DOHH2 (cell line): ENCODE results near the gene ERRFI1.

ENCODE experiments used
- H3F3A ChIP-seq: fragments of 200-600 bp; sonication (generic), shearing (Covaris generic); 2 replicates; pipeline ENCODE4 v1.6.0; 2016; ENCODE audit warnings: antibody characterized with exemption, mild to moderate bottlenecking; ENCODE audit not compliant: control insufficient read depth, insufficient read depth
- H3K27ac ChIP-seq: fragments of 200-600 bp; sonication (generic); 2 replicates; pipeline ENCODE4 v1.5.1; 2014; ENCODE audit warnings: low read depth, mild to moderate bottlenecking, low read length, moderate library complexity
- H3K27me3 ChIP-seq: fragments of 200-600 bp; sonication (generic); 2 replicates; pipeline ENCODE4 v1.6.1; 2014; ENCODE audit warnings: mild to moderate bottlenecking, low read length, mixed read lengths; ENCODE audit not compliant: control insufficient read depth
- H3K36me3 ChIP-seq: fragments of 200-600 bp; sonication (generic); 2 replicates; pipeline ENCODE4 v1.6.1; 2014; ENCODE audit warnings: mild to moderate bottlenecking, low read length, moderate library complexity, mixed read lengths; ENCODE audit not compliant: control insufficient read depth
- H3K4me1 ChIP-seq: fragments of 200-600 bp; sonication (generic); 2 replicates; pipeline ENCODE4 v1.6.1; 2014; ENCODE audit warnings: mild to moderate bottlenecking, low read length, mixed read lengths; ENCODE audit not compliant: control insufficient read depth
- H3K4me2 ChIP-seq: fragments of 200-600 bp; sonication (generic); 2 replicates; pipeline ENCODE4 v1.6.0; 2014; ENCODE audit warnings: mild to moderate bottlenecking, low read length, moderate library complexity
- H3K4me3 ChIP-seq: fragments of 200-600 bp; sonication (generic); 2 replicates; pipeline ENCODE4 v1.5.1; 2014; ENCODE audit warnings: mild to moderate bottlenecking, low read length, mixed read lengths
- H3K79me2 ChIP-seq: fragments of 200-600 bp; sonication (generic); 2 replicates; pipeline ENCODE4 v1.6.1; 2014; ENCODE audit warnings: mild to moderate bottlenecking, low read length, mixed read lengths; ENCODE audit not compliant: control insufficient read depth
- H3K9me2 ChIP-seq: fragments of 200-600 bp; sonication (generic); replicated peaks from 2 replicates; pipeline ENCODE4 v1.6.1; 2014; ENCODE audit warnings: mild to moderate bottlenecking, low read length, mixed read lengths; ENCODE audit not compliant: control insufficient read depth
- H3K9me3 ChIP-seq: fragments of 200-600 bp; sonication (generic); 2 replicates; pipeline ENCODE4 v1.6.1; 2014; ENCODE audit warnings: antibody characterized with exemption, low read length, mixed read lengths; ENCODE audit not compliant: control insufficient read depth, insufficient read depth
- H4K20me1 ChIP-seq: fragments of 200-600 bp; sonication (generic); 2 replicates; pipeline ENCODE4 v1.6.0; 2014; ENCODE audit warnings: low read depth, mild to moderate bottlenecking, antibody characterized with exemption, low read length, moderate library complexity; ENCODE audit not compliant: control insufficient read depth, insufficient read depth
- EZH2phosphoT487 ChIP-seq: fragments of 200-600 bp; sonication (generic); IDR thresholded peaks from 2 replicates; pipeline ENCODE4 v1.6.1; 2017; ENCODE audit warnings: borderline replicate concordance, mild to moderate bottlenecking, antibody characterized with exemption, low read length, moderate library complexity, mixed read lengths
- TF ChIP-seq, protein P1 (sequence below): fragments of 200-600 bp; sonication (generic); IDR thresholded peaks from one replicate; pipeline ENCODE4 v1.5.1; 2014; ENCODE audit warnings: antibody characterized with exemption, mild to moderate bottlenecking, low read depth, low read length; ENCODE audit not compliant: poor library complexity, severe bottlenecking

Gene ERRFI1

GRCh38 chr1:8025061-8025670, 943 bp downstream of the ERRFI1 start:
- Histone ChIP-seq H3K9me2 (no peaks in the 10 kb centered on the region), H3K4me1 (peaks cover 5% of the 10 kb centered on the region), H4K20me1 (no peaks in the 10 kb centered on the region), H3F3A (no peaks in the 10 kb centered on the region), H3K27me3 (peaks cover 43% of the 10 kb centered on the region), H3K4me3 (peak overlapping the region; percentile 61), H3K9me3 (no peaks in the 10 kb centered on the region), H3K36me3 (no peaks in the 10 kb centered on the region), H3K27ac (no peak overlapping the region), H3K79me2 (no peaks in the 10 kb centered on the region), H3K4me2 (peak overlapping the region; percentile 61)
- TF ChIP-seq, protein P1, sequence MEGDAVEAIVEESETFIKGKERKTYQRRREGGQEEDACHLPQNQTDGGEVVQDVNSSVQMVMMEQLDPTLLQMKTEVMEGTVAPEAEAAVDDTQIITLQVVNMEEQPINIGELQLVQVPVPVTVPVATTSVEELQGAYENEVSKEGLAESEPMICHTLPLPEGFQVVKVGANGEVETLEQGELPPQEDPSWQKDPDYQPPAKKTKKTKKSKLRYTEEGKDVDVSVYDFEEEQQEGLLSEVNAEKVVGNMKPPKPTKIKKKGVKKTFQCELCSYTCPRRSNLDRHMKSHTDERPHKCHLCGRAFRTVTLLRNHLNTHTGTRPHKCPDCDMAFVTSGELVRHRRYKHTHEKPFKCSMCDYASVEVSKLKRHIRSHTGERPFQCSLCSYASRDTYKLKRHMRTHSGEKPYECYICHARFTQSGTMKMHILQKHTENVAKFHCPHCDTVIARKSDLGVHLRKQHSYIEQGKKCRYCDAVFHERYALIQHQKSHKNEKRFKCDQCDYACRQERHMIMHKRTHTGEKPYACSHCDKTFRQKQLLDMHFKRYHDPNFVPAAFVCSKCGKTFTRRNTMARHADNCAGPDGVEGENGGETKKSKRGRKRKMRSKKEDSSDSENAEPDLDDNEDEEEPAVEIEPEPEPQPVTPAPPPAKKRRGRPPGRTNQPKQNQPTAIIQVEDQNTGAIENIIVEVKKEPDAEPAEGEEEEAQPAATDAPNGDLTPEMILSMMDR = no peak
- TF ChIP-seq EZH2phosphoT487 = no peak; the same call in 1 of the 2 replicates

GRCh38 chr1:8024329-8024728, 1.8 kb downstream of the ERRFI1 start:
- H3K27ac ChIP-seq = no peak overlapping the region
- H3K4me3 ChIP-seq = no peak overlapping the region

DNA sequence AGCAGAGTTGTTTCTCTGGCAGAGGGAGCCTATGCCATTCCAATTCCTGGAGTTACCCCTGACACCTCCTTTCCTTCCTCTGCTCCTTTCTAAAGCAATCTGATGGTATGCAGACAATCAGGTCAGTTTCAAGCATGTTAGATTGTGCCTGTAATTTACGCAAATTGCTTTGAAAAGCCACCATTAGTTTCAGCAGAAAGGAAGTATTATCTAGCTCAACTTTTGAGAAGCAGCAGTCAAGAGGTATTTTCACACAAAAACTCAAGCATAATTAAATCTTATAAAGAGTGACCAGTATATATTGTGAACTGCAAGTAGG, 2.2 kb downstream of the ERRFI1 start:
- Histone ChIP-seq H3K4me1 (peaks cover 5% of the 10 kb centered on the region), H3K9me3 (no peaks in the 10 kb centered on the region), H3K27me3 (peaks cover 45% of the 10 kb centered on the region), H3K79me2 (no peaks in the 10 kb centered on the region), H3K27ac (no peak overlapping the region), H3K9me2 (no peaks in the 10 kb centered on the region), H3K4me2 (no peak overlapping the region), H4K20me1 (no peaks in the 10 kb centered on the region), H3F3A (no peaks in the 10 kb centered on the region), H3K36me3 (no peaks in the 10 kb centered on the region), H3K4me3 (no peak overlapping the region)
- TF ChIP-seq EZH2phosphoT487 = no peak
- TF ChIP-seq, protein P1 = no peak

More at GRCh38 chr1:8024329-8024728, 1.8 kb downstream of the ERRFI1 start:
- Histone ChIP-seq H3K4me1 (peaks cover 5% of the 10 kb centered on the region), H3F3A (no peaks in the 10 kb centered on the region), H4K20me1 (no peaks in the 10 kb centered on the region), H3K9me2 (no peaks in the 10 kb centered on the region), H3K36me3 (no peaks in the 10 kb centered on the region), H3K27me3 (peaks cover 43% of the 10 kb centered on the region), H3K4me2 (no peak overlapping the region), H3K9me3 (no peaks in the 10 kb centered on the region), H3K79me2 (no peaks in the 10 kb centered on the region)
- no peak for TF ChIP-seq EZH2phosphoT487

DNA sequence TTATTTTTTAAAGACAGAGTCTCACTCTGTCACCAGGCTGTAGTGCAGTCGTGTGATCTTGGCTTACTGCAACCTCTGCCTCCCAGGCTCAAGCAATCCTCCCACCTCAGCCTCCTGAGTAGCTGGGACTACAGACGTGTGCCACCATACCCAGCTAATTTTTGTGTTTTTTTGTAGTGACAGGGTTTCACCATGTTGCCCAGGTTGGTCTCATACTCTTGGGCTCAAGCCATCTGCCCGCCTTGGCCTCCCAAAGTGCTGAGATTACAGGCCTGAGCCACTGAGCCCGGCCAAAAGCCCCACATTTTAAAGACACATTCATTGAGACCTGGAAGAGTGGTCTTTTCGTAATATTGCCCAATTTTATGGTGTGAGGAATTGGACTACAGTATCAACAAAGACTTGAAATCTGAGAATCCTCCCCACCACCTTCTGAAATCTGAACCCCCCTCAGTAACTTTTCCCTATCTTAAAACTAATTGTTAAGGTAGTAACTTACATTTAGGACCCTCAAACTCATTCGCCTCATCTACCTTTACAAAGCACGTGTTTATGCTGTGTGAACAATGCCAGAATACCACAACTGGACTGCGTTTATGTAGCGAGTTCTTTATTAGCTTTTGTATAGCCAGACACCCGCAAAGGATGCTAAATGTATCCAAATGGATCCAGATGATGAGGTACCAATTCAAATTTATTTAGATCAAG, 2.7 kb downstream of the ERRFI1 start:
- no peaks in the 10 kb centered on the region for H3K36me3 ChIP-seq
- H3K4me3 ChIP-seq = no peak overlapping the region
- H3K4me2 ChIP-seq = no peak overlapping the region
- H4K20me1 ChIP-seq = no peaks in the 10 kb centered on the region
- no peaks in the 10 kb centered on the region for H3K9me3 ChIP-seq
- no peak overlapping the region for H3K27ac ChIP-seq
- no peaks in the 10 kb centered on the region for H3K79me2 ChIP-seq
- no peaks in the 10 kb centered on the region for H3F3A ChIP-seq
- peaks cover 45% of the 10 kb centered on the region for H3K27me3 ChIP-seq
- no peak for TF ChIP-seq EZH2phosphoT487
- TF ChIP-seq, protein P1 = no peak
- H3K4me1 ChIP-seq = peaks cover 5% of the 10 kb centered on the region
- no peaks in the 10 kb centered on the region for H3K9me2 ChIP-seq
